NCI-H146 (cell line): ENCODE measurements around the gene FAM13A.

Source experiments
- DNase-seq: peaks from one replicate; lab custom pipeline; 2025; lab: John Stamatoyannopoulos, UW

The FAM13A gene

DNA sequence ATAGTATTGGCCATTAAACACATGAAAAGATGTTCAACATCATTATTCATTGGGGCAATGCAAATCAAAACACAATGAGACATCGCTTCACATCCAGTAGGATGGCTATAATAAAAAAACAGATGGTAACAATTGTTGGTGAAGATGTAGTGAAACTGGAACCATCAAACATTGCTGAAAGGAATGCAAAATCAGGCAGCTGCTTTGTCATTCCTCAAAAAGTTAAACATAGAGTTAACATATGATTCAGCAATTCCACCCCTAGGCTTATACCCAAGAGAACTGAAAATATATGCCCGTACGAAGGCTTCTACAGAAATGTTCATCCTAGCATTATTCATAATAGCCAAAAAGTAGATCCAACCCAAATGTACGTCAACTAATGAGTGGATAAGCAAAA is 215.3 kb downstream of the FAM13A start:
- DNase-seq = no peak

DNA sequence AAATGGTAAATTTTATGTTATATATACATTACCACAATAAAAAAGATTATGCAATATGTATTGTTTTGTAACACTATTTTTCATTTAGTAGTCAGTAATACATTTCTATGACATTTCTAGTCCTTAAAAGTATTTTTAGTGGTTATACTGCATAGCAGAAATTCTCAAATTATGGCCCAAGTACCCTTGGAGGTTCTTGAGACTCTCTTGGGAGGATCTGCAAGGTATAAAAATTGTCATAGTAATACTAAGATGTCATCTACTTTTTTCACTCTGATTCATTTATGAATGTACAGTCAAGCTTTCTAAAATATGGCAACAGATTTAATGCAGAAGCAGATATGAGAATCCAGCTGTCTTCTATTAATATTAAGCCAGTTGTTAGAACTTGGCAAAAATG is 220.8 kb downstream of the FAM13A start:
- no peak for DNase-seq

DNA sequence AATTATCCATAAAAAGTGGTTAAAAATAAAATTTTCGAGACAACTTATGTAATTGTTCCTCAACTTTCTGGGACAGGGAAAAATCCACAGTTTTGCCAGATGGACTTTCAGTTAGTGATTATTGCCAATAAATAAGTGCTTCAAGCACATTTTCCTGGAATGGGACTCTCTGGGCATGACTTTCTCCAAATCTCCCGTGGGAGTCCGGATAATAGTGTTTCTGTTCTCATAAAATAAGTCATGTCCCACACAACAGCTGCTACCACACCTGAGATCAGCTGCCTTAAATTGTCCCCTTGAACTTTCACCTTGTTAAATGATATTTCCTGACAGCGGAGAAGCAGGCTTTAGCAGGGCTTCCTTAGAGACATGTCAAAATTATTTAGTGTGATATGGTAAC is 226.0 kb downstream of the FAM13A start:
- DNase-seq = no peak

DNA sequence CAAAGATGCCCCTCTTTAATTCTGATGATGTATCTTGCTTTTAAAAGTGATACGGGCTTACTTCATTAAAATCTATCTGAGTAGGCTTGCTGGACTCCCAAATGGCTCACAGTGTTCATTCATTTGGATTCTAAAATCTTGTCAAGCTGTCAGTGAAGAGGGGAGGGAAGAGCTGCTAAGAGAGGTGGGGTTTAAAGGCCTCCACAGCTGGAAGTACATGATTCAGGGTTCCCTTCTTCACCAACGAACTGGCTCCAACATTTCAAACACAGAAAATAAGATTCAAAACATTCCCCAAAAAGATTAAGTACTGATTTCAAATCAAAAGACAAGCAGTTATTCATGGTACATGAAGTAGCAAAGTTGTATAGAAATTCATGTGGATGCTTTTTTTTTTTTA is 226.4 kb downstream of the FAM13A start:
- DNase-seq = no peak

DNA sequence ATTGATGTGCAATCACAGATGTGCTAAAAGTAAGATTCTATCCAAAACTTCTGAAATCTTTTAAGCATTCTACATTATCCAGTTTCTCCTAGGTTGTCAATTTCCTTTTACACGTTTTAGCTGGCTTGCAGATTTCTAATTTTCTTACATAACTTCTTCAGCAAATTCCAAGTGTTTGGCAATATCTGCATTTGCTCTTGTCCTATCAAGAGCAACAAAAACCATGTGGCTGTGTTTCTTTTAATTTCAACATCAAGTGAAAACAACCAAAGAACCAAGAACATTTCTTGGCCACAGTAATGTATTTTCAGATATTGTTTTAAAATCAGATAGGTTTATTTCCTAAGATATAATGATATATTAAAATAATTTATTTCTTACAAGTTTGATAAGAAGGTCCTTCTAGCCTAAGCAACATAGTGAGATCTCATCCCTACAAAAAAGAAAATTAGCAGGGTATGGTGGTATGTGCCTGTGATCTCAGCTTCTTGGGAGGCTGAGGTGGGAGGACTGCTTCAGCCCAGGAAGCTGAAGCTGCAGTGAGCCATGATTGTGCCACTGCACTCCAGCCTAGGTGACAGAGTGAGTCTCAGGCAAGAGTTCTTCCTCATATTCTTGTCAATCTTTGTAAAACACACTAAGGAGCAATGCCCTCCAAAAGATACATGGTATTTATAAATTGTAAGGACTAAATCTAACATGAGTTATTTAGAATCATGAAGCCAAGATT is 228.0 kb downstream of the FAM13A start:
- DNase-seq = no peak

DNA sequence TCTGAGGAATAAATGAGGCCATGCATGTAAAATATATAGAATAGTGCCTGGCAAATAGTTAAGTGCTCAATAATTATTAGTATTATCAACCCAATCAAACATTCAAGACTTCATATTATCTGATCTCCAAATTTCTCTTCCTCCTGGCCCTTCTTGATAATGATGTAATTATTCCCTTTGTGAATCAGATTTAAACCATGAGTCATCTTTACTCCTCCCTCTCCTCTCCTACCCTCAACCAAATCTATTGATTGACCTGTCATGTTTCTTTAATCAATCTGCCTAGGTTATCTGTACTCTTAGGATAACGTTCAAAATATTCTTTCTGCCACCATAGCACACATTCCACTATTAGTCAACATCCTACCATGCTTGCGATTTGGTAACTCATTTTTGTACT is 229.5 kb downstream of the FAM13A start:
- DNase-seq = no peak

DNA sequence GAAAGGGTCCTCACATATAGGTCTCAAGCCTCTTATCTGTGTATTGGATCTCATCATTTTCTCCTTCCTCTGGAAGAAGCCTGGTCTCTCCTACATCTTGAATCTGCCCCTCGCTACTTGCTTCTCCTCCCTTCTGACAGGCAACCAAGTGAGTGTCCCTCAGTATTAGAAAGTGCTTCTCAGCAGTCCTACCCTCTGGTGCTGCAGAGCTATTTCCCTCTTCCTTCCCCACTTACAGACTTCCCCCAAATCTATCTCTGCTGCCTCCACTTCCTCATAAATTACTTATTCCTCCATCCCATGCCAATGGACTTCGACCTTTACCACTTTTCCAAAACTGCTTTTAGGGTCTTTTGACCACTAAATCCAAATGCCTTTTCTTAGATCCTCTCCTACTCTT is 230.2 kb downstream of the FAM13A start:
- no peak for DNase-seq

DNA sequence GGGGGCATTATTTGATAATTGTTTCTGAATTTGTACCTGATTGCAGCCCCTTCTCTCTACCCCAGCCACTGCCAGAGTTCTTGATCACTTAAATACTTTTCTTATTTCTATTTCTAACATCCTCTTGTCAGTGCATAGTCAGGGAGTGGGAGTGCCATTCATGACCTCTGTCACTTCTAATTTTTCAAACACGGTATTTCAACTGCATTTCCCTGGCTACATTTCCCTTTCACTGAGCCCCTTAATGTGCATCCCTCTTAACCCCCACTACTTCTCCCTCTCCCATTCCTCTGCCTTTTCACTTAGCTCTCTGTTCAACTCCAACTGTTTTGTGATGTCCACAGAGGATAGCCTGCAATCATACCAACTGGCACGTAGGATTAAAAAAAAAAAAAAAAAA is 231.1 kb downstream of the FAM13A start:
- DNase-seq = no peak

DNA sequence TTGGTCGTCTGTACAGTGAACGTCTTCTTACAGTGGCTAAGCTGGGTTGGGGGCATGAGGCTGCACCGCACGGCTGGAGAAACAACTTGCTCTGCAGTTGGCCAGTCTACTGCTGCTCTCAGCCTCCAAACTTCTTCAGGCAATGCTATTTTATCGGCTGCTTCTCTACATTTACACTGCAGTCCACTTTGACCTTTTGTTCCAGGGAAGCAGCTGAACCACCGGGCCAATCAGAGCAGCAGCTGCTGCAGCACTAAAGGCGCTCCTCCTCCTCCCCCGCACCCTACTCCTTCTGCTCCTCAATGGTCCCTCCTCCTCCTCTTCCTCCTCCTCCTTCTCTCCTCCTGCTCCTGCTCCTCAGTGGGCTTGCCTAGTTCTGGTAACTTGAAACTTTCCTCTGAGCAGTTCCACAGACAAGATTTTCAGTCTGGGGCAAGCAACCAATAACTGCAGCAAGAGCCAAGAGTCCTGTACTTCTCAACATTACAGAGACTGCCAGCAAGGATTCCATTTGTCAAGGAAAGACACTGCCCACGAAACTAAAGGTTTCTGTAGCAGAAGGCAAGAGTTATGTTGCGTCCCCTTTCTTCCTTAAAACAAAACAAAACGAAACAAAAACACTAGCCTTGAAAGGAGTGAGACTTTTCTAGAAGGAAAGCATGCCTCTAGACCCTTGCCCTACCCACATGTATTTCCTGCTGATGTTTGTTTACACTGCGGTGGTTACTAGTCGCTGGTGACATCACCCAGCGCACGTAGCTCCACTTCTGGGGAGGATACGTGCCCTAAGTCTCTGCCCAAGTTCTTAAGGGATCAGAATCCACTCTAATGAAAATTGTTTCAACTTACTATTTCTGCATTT is 233.7 kb downstream of the FAM13A start:
- peak; percentile 65 for DNase-seq

DNA sequence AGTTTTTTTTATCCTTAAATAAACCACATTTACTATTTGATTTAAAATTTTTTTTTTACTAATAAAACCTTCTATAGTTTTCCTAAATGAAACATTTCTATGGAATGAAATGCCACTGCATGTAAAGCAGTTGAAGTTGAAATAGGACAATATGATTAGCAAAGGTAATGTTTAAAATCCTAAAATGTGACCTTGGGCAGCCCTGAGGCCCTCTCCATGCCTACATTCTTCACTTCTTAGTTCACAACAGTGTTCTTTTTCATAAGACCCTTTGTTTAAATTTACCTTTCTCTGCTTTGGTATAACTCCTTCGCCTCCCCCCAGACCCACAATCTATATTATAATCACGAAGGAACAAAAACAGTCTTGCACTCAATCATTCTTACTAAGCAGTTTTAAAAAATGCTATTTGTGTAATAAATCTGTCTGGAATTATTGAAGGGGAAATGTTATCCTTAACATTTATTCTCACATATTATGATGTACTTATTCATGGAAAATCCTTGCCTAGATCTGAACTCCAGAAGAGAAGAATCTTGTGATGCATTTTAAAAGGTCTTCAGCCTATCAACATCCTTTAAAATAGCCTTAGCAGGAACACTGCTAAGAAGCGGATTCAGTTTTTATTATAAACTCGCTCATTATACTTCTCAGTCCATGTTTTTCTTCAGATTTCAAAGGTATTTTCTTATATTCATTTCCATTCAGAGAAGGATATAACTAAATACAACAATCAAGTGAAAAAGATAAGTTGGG is 234.8 kb downstream of the FAM13A start:
- no peak for DNase-seq

DNA sequence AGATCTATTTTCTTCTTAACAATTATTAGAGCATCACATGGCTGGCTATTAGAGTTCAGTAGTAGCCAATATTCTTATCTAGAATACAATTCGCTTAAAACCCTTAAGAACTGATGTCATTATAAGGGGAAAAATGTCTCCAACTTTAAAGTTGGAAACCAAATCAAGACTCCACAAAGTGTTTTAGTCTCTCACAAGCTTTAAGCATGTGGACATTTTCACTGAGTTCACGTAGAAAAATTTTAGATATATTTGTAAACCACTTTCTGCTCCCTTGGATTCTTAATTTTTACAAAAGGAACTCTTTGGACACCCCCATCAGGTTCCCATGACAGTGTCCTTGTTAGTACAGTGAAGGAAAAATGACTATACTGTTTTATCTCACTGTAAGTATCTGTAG is 235.5 kb downstream of the FAM13A start:
- DNase-seq = no peak

DNA sequence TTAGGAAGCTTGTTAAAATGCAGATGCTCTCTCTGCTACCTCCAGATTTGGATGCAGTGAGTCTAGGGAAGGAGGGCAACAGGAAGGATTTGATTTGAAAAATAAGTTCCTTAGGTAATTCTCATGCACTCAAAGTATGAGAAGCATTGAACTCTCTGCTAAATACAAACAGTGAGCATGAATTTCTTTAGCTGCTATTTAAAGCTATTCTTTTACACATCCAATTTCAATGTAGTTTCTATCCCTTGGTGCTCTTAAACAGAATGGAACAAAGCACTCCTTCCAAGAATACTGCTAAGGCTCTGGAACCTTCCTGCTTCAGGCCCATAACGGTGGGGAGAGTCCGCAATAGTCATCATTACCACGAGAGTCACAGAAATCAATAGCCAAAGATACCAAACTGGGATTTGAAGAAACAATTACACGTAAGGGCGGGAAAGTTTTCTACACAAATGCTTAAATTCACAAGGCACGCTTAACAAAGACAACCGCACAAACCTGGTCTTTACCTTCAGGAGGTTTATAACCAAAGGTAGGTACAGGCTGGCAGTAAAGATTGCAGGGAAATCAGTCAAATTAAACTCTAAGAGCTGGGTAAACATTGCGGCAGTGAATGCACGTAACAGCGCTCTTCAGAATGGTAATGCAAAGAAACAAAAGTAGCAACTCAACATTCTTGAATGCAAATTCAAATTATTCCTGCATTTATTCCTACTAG is 236.1 kb downstream of the FAM13A start:
- DNase-seq = no peak

DNA sequence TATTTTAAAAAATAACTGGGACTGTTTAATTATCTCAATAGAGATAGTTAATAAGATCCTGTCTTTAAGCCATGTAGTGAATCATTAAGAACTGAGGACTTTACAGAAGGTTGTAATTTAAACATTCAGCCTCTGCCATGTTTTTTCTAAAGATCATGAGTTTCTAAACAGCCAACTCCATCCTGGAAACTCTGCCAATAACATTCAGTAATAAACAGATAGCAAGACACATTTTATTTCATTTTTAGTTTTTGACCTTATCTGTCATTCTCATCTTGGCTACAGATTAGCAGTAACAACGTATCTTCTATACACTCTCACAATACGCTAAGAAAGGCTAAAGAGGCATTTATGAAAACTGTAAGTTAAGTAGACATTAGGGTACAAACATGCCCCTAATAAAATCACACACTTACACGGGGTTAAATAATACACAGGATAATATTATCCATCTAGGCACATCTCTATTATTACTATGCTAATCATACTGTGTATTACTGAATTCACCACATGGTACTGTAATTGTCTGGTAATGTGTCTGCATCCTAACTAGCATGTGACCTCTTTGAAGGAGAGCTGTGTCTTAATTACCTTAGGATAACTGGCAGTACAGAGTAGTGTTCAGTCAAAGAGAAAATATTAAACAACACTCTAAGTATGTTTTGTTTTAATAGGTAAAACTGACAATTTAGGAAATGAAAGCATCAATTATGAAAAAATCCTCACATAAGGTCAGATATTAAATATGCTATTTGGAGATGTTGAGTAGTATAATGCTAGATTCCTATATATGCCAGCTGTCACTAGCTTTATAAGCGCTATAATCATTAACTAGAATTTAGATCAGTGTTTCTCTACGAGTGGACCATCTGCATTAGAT is 236.9 kb downstream of the FAM13A start:
- no peak for DNase-seq

DNA sequence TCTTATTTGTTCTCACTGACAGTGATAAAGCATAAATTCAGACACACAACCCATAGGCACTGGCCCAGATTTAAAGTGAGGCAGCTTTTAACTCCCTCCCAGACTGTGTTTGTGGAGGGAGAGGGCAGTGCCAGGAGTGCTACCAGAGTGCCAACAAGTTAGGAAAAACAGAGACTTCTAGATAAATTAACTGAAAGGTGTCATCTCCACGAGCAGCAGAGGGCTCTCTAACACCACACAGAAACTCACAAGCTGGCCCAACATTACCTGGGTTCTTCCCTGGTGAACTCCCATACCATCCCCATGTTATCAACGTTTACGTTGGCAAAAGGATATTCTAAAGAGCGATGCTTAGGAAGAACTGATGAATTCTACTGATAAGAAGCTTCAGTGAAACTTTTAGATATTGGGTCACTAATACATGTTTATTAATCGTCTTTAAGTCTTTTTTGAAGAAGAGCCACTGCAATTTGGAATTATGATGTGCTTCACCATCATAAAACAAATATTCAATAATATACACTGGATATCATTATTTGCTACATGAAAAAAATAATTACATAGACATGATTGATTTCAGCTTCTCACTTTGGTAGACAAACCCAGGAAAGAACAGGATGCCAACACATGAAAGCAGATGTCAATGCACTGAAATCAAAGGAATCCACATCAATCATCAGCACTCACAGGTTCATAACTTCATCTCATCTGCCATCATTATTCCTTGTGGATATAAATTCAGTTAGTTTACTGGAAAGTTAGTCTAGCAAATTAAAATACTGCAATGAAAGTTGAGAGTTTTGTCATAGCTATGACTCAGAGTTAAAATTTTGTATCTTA is 238.1 kb downstream of the FAM13A start:
- peak; percentile 26 for DNase-seq

DNA sequence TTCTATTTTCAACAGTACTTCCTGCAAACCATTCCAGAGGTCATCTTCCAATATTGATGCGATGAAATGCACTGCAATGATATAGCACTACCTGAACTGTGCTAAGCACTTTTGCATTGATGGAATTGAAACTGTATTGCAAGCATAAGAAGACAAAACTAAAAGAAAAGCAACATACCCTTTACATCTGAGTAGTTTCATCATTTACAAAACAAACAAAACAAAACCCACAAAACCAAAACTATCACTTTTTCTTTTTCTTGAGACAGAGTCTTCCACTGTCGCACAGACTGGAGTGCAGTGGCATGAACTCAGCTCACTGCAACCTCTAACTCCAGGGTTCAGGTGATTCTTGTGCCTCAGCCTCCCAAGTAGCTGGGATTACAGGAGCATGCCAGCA is 239.2 kb downstream of the FAM13A start:
- DNase-seq = no peak

DNA sequence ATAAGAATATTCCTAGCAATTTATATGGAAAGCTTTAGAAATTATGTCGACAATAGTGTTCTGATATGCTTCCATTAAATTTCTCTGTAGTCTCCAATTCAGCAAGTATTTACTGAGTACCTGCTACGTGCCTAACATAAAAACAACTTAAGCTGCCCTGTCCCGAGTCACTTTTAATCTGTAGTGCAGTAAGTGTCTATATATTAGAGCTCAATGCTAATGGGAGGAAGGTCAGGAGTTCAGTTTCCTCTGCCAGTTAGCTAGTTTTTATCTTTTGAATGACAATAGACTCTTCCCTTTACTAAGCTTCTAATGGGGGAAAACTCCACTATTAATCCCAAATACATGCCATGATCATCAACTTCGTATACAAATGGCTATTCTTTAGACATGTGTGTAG is 240.6 kb downstream of the FAM13A start:
- DNase-seq = no peak

DNA sequence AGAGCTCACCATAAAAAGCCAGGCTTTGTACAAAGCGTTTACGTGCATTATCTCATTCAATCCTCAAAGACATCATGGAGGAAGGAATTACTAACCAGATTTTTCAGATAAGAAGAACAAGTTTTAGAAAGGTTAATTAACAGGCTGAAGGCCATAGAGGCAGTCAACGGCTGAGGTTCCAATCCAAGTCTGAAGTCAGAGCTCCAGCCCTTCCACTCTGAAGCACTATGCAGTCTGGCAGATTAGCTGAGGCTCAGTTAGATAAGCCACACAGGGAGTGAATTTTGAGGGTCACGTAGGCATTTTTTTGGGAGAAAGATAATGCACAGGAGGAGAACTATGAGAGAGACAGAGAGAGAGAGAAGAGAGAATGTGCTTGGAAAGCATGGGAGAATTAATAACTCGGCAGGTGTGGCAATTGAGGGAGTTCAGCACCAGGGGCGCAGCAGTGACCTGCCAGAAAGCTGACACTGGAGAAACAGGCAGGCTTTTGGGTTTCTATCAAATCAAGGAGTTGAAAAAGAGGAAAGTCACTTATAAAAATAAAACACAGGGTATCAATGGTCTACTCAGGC is 242.9 kb downstream of the FAM13A start:
- DNase-seq = no peak

DNA sequence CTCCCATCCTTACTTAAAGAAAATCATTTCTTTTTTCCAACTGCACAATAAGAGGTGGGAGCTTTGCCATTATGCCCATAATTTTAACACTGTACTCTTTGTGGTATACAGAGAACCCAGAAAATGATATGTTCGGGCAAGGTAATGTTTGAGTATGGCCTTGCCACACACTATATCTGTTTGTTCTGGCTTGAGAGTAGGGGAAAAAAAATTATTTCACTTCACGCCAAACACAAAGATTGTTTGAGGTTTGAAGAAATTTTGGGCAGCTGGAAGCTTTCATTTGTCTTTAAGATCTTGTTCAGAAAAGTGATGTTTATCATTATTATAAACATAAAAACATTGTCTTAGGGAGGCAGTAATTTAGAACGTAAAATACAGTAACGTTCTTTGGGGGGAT is 244.0 kb downstream of the FAM13A start:
- no peak for DNase-seq

DNA sequence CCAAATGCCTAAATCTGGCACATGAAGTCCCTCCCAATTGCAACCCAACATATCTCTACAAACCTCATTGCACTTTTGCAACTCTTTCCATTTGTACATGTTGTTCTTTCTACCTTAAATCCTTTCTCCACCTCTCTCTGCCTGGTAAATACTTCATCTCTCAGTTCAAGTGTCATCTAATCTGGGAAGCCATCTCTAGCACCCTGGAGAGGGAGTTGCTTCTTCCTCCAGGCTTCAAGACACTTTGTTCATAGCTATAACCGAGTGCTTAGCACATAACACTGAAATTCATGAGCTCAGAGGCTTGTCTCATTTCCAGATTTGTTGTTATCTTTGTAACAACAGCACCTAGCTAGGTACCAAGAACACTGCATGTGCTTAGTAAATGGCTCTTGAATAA is 244.6 kb downstream of the FAM13A start:
- no peak for DNase-seq

DNA sequence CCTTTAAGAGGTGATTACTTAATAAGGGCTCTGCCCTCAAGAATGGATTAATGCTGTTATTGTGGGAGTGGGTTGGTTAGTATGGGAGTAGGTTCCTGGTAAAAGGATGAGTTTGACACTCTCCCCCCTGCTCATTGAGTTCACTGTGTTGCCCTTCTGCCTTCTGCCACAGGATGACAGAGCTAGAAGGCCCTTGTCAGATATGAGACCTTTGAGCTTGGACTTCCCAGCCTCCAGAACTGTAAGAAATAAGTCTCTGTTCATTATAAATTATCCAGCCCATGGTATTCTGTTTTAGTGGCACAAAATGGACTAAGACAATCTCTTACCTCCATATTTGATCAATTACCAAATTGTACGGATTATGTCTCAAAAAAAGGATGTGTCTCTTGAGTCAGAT is 245.1 kb downstream of the FAM13A start:
- DNase-seq = no peak
